GM12878 (cell line): Measurements from ENCODE around the gene B4GALNT4. TPM values are rescaled to one million over a fixed set of nuclear protein-coding genes. Genes with fewer than 3 reads are reported as not detected.

Experiments used
- ATAC-seq: fragments of 200-7000 bp; cut with Tn5 transposase; 3 replicates; pipeline ENCODE4 v1.9.1; 2020; ENCODE audit warnings: mild to moderate bottlenecking, moderate library complexity
- BruUV-seq: library from RNA; stranded (reverse); fragments of 400-500 nt; replicated peaks from 2 replicates; lab custom pipeline; 2021; lab: Mats Ljungman, UMichigan
- CTCF ChIA-PET: fragments of 300-600 bp; sonication (Branson Sonifier 250); formaldehyde crosslinking; extraction: SDS; loops from one replicate; lab custom pipeline; 2021; ENCODE audit warnings: inconsistent platforms; lab: Yijun Ruan, JAX
- POLR2A ChIA-PET: fragments of 350-600 bp; formaldehyde crosslinking; extraction: SDS; loops from one replicate; lab custom pipeline; 2021; ENCODE audit warnings: inconsistent platforms; lab: Charles Lee
- RAD21 ChIA-PET: fragments of 300-600 bp; sonication (Branson Sonifier 250); formaldehyde crosslinking; loops from one replicate; lab custom pipeline; 2023; ENCODE audit warnings: antibody characterized with exemption; ENCODE audit not compliant: unreplicated experiment; lab: Charles Lee
- SMC1A ChIA-PET: fragments of 300-600 bp; sonication (Branson Sonifier 250); formaldehyde crosslinking; loops from one replicate; lab custom pipeline; 2023; ENCODE audit not compliant: unreplicated experiment, uncharacterized antibody; lab: Charles Lee
- DNase-seq: peaks from one replicate; pipeline ENCODE4 v3.0.0-alpha.2; 2011; ENCODE audit warnings: low read depth, low spot score
- FAIRE-seq: peaks from 3 replicates; lab custom pipeline; 2011; peaks lifted over from hg19 to GRCh38; lab: Jason Lieb, UNC
- H2AFZ ChIP-seq: 2 replicates; pipeline ENCODE4 v1.6.0; 2011; ENCODE audit warnings: low read depth, low read length, control low read depth; ENCODE audit not compliant: control insufficient read depth
- H3K27ac ChIP-seq: 2 replicates; pipeline ENCODE4 v1.5.1; 2011; ENCODE audit warnings: control low read depth; ENCODE audit not compliant: control insufficient read depth, insufficient read depth
- H3K27me3 ChIP-seq, 2 experiments: replicated peaks in 1 of 2; 2 replicates each; pipeline versions ENCODE4 v1.6.0 to v1.6.1; 2011; ENCODE audit warnings: low read length in 1 of 2; ENCODE audit not compliant: control insufficient read depth in 2 of 2, insufficient read depth in 2 of 2
- H3K36me3 ChIP-seq, 2 experiments: 2 replicates each; pipeline ENCODE4 v1.5.1; 2011; ENCODE audit warnings: low read length in 1 of 2; ENCODE audit not compliant: control insufficient read depth in 2 of 2, insufficient read depth in 2 of 2
- H3K4me1 ChIP-seq: 2 replicates; pipeline ENCODE4 v1.6.1; 2011; ENCODE audit warnings: mild to moderate bottlenecking, low read length, moderate library complexity, mixed read lengths; ENCODE audit not compliant: control insufficient read depth, insufficient read depth
- H3K4me2 ChIP-seq: 2 replicates; pipeline ENCODE4 v1.6.0; 2011; ENCODE audit warnings: control low read depth; ENCODE audit not compliant: control insufficient read depth, insufficient read depth
- H3K4me3 ChIP-seq: fragments of 200-600 bp; sonication (generic); 2 replicates; pipeline ENCODE4 v1.5.1; 2016
- H3K79me2 ChIP-seq: 2 replicates; pipeline ENCODE4 v1.6.0; 2011; ENCODE audit warnings: low read length; ENCODE audit not compliant: control insufficient read depth, insufficient read depth
- H3K9ac ChIP-seq: 2 replicates; pipeline ENCODE4 v1.8.0; 2011; ENCODE audit warnings: low read length, control low read depth, mixed read lengths; ENCODE audit not compliant: control insufficient read depth, insufficient read depth
- H3K9me3 ChIP-seq: replicated peaks from 3 replicates; pipeline ENCODE4 v1.5.1; 2011; ENCODE audit warnings: mild to moderate bottlenecking, low read length; ENCODE audit not compliant: control insufficient read depth, insufficient read depth
- H4K20me1 ChIP-seq: 2 replicates; pipeline ENCODE4 v1.6.0; 2011; ENCODE audit not compliant: control insufficient read depth, insufficient read depth
- BMI1 ChIP-seq: fragments of 450-650 bp; IDR thresholded peaks from 2 replicates; pipeline ENCODE4 v1.6.1; 2016; ENCODE audit warnings: mild to moderate bottlenecking, moderate library complexity, borderline replicate concordance
- CEBPZ ChIP-seq: fragments of 150-350 bp; IDR thresholded peaks from 2 replicates; pipeline ENCODE4 v1.6.1; 2016; ENCODE audit warnings: low read depth, low read length
- CREM ChIP-seq: IDR thresholded peaks from 2 replicates; pipeline ENCODE4 v1.6.1; 2014; ENCODE audit warnings: antibody characterized with exemption, low read depth
- GATAD2B ChIP-seq: fragments of 450-650 bp; conservative IDR thresholded peaks from 2 replicates; pipeline ENCODE4 v1.6.1; 2017; ENCODE audit warnings: low read depth, mild to moderate bottlenecking, moderate library complexity
- NFYA ChIP-seq: IDR thresholded peaks from 2 replicates; pipeline ENCODE4 v1.6.1; 2011; ENCODE audit warnings: low read depth, mild to moderate bottlenecking, low read length, improper control_type of control experiment, borderline replicate concordance
- NFYB ChIP-seq: IDR thresholded peaks from 2 replicates; pipeline ENCODE4 v1.6.1; 2011; ENCODE audit warnings: low read depth, mild to moderate bottlenecking, low read length, improper control_type of control experiment, moderate library complexity; ENCODE audit not compliant: insufficient read depth
- RCOR1 ChIP-seq: conservative IDR thresholded peaks from 2 replicates; pipeline ENCODE4 v1.6.1; 2012; ENCODE audit warnings: low read depth, low read length, improper control_type of control experiment
- WGBS: methylation state at CpG from one replicate; pipeline ENCODE4 v1.1.6; 2016; ENCODE audit warnings: low lambda C conversion rate; ENCODE audit not compliant: insufficient replicate concordance, insufficient coverage; ENCODE audit errors: missing lambda C conversion rate; 5-methylcytosine and 5-hydroxymethylcytosine counted together
- in situ Hi-C: fragments of 300-500 bp; cut with MboI; formaldehyde crosslinking; loops from 9 replicates; pipeline ENCODE4 v1.14.3; 2018; ENCODE audit warnings: mixed read lengths
- intact Hi-C: fragments of 100-400 bp; cut with micrococcal nuclease; formaldehyde crosslinking; loops from one replicate; pipeline ENCODE4 v1.14.2; 2022; ENCODE audit not compliant: unreplicated experiment
- polyA plus RNA-seq, 11 experiments: library from polyadenylated mRNA; depleted of rRNA in 4 of 11; unstranded in 6 of 11; stranded (reverse) in 5 of 11; fragments of >200 nt; fragmentation: Nextera tagmentation in 4 of 11; fragmentation: Illumina TruSeq in 1 of 11; extraction: Ambion mirVana in 4 of 11; extraction: Trizol in 1 of 11; gene quantifications; 1 replicate in 1 of 11; 2 replicates in 10 of 11; pipeline versions ENCODE4 v1.2.1 to v1.2.3, GENCODE V29; 2011 to 2016; ENCODE audit warnings: inconsistent platforms in 2 of 11, missing spikeins in 2 of 11, low read depth in 1 of 11
- total RNA-seq, 4 experiments: library from RNA; depleted of rRNA in 3 of 4; stranded (reverse); fragments of >200 nt in 3 of 4; fragmentation: Illumina TruSeq in 1 of 4; extraction: Trizol in 1 of 4; gene quantifications; 2 replicates each; pipeline versions ENCODE4 v1.2.1 to v1.2.3, GENCODE V29; 2013 to 2021
- TF ChIP-seq, protein P1 (sequence below): fragments of 450-650 bp; IDR thresholded peaks from 2 replicates; pipeline ENCODE4 v1.6.1; 2017; ENCODE audit warnings: mild to moderate bottlenecking, low read depth, inconsistent platforms; ENCODE audit not compliant: poor library complexity, severe bottlenecking

B4GALNT4 gene
- total and polyA plus RNA-seq, 10 of the 15 experiments (the other 5 are each of a cell fraction or from before 2014, with no cell fraction given): 0.04 to 0.82 (median 0.40) TPM; not detected in 6

DNA sequence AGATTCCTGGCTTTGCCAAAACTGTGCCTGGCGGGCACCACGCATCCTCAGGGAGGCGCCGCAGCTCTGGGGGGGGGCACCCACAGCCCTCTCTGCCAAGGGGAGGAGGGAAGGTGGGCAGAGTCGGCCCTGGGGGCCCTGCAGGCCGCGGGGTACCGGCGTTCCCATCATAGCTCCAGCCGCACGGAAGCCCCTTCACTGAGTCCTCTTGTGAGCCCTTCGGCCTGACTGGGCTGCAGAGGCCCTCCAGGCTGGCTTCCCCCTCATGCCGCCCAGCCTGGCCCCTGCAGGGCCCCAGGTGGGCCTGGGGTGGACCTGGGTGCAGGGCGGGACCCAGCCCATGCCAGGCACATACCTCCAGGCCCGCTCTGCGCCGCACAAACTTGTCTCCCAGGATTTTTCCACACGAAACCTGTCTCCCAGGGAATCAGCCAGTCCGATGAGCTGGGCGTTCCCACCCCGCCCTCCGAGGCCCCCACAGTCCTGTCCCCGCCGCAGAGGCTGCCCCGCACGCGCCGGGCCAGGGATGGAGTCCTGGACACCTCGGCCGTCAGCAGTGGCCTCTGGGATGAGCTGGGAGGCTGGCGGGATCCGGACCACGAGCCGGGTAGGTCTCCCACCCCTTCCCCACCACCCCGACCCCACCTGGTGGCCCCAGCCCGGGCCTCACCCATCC is 22.9 kb downstream of the B4GALNT4 start:
- TF ChIP-seq NFYA (no peak), CEBPZ (no peak), BMI1 (no peak), RCOR1 (no peak), GATAD2B (no peak), NFYB (no peak), CREM (no peak)
- TF ChIP-seq, protein P1, sequence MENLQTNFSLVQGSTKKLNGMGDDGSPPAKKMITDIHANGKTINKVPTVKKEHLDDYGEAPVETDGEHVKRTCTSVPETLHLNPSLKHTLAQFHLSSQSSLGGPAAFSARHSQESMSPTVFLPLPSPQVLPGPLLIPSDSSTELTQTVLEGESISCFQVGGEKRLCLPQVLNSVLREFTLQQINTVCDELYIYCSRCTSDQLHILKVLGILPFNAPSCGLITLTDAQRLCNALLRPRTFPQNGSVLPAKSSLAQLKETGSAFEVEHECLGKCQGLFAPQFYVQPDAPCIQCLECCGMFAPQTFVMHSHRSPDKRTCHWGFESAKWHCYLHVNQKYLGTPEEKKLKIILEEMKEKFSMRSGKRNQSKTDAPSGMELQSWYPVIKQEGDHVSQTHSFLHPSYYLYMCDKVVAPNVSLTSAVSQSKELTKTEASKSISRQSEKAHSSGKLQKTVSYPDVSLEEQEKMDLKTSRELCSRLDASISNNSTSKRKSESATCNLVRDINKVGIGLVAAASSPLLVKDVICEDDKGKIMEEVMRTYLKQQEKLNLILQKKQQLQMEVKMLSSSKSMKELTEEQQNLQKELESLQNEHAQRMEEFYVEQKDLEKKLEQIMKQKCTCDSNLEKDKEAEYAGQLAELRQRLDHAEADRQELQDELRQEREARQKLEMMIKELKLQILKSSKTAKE: no peak
- Histone ChIP-seq H3K4me3 (no peak overlapping the region), H3K27ac (no peak overlapping the region), H2AFZ (no peak overlapping the region), H4K20me1 (no peaks in the 10 kb centered on the region), H3K9me3 (no peaks in the 10 kb centered on the region), H3K4me2 (no peak overlapping the region), H3K36me3 (no peaks in the 10 kb centered on the region), H3K79me2 (no peaks in the 10 kb centered on the region), H3K27me3 (no peaks in the 10 kb centered on the region), H3K4me1 (no peaks in the 10 kb centered on the region), H3K9ac (no peak overlapping the region)
- ChIA-PET POLR2A (interaction anchor here (0.6 kb wide), 1 partner anchor 9 kb away, joined by 3 read pairs; no protein-coding TSS in a partner anchor), SMC1A (no interaction called here), CTCF (no interaction called here), RAD21 (no interaction called here)
- no peak for DNase-seq
- no TSS peak for BruUV-seq
- intact Hi-C loops: no loop called here
- WGBS: 79% methylated on average over 21 of the region's 36 CpGs
- no peak for FAIRE-seq
- in situ Hi-C loops: no loop called here
- no peak for ATAC-seq
